ENCODE measurements around the gene PSMA5.
A peak's percentile ranks its signal among the peaks of the same experiment; 100 is the strongest.
"Not testable (repeated sequence)": the region's sequence is repeated elsewhere in the genome, so short reads cannot be mapped to it uniquely, and the experiment has no call there.

The PSMA5 gene

DNA sequence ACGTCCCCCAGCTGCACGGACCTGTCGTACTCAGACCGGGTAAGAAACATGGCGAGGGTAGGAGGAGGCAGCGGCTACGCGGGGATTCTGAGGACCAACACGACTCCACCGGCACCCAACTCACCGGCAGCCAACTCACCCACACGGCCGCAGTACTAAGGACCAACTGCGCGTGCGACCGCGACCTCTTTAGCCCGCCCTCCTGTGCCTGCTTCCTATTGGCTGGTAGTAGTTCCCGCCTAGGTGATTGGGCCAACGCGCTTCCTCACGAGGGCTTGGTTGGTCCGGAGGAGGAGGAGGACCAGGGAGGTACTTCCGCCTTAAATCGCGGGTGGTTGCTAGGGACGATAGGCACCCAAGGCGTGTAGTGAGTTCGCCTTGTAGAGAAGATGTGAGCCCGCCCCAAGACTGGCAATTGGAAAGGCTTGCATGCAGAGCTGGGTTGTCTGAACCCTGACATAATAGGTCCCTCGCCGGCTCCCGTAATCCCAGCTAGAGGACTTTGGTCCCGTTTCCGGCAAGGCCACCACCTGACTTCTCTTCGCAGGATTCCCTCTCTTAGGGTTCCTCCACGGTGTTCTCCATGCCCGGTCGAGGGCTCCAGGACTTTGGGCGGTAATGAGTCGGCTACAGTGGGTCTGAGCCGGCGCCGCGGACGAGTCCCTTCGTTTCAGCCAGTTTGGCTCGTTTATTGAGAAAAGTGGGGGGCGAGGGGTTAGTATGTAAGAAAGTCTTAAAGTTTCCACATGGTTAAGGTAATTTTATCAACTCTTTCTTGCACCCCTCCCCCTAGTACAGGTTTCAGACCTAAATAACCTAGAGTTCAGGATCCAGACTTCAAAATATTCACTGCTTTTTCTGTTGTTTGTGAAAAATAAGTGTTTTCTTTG, at the start of gene PSMA5:
PSMA5 (minus strand) TSS at position 168 of the 890 bp plus-strand sequence; CDS start at position 50, 118 bp downstream.
- peak; percentile 98 for DNase-seq (ENCODE audit: low read depth, low spot score)

- no peak for DNase-seq (ENCODE audit: low read depth, low spot score)
These were observed 49.0 kb upstream of the PSMA5 start for GRCh38 chr1:109475261-109475660.

DNA sequence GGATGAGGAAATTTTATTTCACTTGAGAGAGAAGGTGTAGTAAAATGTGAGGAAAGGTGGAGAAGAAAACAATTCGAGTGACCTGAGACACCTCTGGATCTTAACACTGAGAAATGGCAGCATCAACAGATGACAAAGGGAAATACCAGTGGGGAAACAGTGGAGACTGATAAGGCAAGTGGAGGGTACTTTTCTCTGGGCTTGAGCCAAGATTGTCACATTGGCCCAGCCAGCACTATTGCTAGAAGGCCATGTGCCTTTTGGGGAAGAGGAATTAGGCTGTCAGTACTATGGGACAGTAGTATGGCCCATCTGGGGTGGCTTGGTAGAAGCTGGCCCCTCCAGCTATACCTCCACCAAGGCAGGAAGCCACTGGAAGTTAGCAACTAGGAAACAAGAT, 48.4 kb upstream of the PSMA5 start:
- no peak for DNase-seq (ENCODE audit: low read depth, low spot score)

GRCh38 chr1:109473284-109474057, 47.2 kb upstream of the PSMA5 start:
- not testable (repeated sequence) for DNase-seq (ENCODE audit: low read depth, low spot score)

DNA sequence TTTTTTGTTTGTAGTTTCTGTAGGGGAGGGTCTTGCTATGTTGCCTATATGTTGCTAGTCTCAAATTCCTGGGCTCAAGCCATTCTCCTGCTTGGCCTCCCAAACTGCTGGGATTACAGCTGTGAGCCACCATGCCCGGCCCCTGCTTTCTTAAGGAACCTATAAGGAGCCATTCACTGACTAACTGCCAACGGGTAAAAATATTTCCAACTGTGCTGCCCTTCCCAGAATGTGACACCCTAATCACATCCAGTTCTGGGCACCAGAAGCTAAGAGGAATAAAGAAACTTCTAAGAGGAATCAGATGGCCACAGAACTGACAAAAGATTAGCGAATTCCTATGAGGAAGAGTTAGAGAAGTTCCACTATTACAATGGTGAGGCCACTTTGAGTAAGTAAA, 46.5 kb upstream of the PSMA5 start:
- no peak for DNase-seq (ENCODE audit: low read depth, low spot score)

GRCh38 chr1:109470245-109470644, 44.0 kb upstream of the PSMA5 start:
- no peak for DNase-seq (ENCODE audit: low read depth, low spot score)

DNA sequence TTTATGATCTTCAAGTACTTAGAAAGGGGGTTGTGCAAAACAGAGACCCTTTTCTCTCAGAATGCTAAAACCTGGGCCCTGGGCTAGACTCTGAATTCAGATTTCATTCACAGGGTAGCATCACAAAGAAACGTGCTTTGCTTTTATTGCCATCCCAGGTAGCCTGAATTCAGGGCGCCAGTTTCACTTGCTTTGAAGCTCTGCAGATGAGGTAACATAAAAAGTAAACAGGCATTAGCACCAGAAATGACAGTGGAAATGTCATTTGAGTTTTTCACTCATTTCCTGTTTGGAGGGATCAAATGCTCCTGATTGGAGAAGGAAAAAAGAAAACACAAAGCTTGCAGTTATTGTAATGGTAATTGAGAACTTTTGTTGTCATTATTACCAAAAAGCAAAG, 42.7 kb upstream of the PSMA5 start:
- no peak for DNase-seq (ENCODE audit: low read depth, low spot score)

GRCh38 chr1:109468061-109468460, 41.8 kb upstream of the PSMA5 start:
- DNase-seq (ENCODE audit: low read depth, low spot score): no peak

DNA sequence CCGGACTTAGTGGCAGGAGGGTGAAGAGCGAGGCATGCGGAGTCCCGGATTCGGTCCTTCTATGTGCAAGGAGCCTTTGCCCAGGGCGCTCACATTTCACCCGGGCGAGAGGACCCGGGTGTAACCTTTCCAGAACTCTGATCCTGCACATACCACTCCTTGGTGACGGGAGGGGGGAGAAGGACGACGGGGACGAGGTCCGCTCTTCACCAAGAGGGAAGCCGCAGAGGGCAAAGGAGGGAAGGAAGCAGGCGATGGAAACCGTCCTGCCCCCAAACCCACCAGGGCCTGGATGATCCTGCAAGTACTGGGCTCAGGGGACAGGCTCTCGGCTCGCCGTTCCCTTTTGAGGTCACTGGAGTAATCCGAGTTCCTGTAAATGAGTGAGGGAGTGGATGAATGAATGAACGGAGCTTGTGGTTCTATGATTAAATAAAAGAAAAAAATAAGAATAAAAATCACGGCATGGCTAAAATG, 41.1 kb upstream of the PSMA5 start:
- no peak for DNase-seq (ENCODE audit: low read depth, low spot score)

DNA sequence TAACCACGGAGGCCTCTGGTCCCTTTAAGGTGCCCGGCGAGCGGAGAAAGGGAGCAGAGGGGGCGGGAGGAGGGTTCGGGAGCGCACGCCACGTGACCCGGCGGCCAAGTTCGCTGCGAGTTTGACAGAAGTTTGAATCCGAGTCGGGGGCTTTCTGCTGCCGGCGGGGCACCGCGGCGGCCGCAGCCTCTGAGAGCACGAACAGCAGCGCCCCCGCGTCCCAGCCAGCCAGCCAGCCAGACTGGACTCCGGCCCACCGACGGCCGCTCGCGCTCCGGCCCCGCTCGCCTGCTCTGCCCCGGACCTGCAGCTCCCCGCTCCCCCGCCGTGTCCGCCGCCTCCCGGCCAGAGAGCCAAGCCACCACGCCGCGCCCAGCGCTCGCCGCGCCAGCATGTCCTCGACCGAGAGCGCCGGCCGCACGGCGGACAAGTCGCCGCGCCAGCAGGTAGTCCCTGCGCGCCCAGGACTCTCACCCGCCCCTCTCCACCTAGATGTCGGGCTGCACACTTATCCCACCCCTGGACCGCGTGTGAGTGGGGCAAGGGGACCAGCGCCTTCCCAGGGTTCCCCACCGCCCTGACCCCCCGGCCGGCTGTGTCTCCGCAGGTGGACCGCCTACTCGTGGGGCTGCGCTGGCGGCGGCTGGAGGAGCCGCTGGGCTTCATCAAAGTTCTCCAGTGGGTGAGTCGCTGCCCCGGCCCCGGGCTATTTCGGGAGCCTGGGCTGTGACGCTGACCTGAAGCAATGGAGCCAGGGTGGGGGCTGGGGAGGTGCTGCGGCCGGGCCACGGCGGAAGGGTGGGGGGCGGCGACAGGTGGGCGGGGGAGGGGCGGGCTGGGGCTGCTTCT, 40.4 kb upstream of the PSMA5 start, which contains the start of gene SYPL2:
SYPL2 (plus strand) TSS at position 95 of the 849 bp plus-strand sequence; CDS start at position 393, 298 bp downstream.
- no peak for DNase-seq (ENCODE audit: low read depth, low spot score)

DNA sequence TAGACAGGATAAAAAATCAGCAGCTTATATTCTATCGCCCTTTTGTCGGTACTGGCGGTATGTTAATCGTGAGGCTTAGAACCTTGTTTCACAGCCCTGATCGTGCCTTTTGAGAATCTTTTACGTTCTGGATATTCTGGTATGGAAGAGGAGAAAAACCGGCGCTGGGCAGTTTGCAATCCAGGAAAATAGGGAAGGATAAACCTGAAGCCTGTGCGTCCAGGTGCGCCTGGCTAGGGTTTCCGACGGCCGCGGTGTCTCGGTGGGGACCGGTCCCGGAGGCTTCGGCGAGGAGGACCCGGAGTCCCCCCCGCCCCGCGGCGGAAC, 39.8 kb upstream of the PSMA5 start:
- DNase-seq (ENCODE audit: low read depth, low spot score): no peak

- DNase-seq (ENCODE audit: low read depth, low spot score): no peak
These were observed 31.6 kb upstream of the PSMA5 start for GRCh38 chr1:109457819-109458218.

GRCh38 chr1:109454497-109455133, 28.4 kb upstream of the PSMA5 start:
- no peak for DNase-seq (ENCODE audit: low read depth, low spot score)

- no peak for DNase-seq (ENCODE audit: low read depth, low spot score)
These were observed 21.3 kb upstream of the PSMA5 start for GRCh38 chr1:109447524-109447923.

DNA sequence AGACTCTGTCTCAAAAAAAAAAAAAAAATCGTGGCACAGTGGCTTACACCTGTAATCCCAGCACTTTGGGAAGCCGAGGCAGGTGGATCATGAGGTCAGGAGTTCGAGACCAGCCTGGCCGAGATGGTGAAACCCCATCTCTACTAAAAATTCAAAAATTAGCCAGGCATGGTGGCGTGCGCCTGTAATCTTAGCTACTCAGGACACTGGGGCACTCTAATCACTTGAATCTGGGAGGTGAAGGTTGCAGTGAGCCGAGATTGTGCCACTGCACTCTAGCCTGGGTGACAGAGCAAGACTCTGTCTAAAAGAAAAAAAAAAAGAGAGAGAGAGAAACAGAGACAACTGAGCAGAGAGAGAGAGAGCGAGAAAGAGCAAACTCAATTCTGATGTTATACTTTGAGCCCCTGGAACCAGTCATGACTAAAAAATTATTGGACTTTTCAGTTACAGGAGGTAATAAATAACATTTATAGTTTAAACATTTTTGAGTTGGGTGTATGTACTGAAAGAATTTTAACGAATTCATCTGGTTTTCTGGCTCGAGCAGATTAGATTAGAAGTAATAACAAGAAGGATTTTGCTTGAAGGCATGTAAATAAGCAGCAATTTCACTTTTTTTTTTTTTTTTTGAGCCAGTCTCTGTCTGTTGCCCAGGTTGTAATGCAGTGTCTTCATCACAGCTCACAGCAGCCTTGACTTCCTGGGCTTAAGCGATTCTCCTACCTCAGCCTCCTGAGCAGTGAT, 19.9 kb upstream of the PSMA5 start:
- not testable (repeated sequence) for DNase-seq (ENCODE audit: low read depth, low spot score)

DNA sequence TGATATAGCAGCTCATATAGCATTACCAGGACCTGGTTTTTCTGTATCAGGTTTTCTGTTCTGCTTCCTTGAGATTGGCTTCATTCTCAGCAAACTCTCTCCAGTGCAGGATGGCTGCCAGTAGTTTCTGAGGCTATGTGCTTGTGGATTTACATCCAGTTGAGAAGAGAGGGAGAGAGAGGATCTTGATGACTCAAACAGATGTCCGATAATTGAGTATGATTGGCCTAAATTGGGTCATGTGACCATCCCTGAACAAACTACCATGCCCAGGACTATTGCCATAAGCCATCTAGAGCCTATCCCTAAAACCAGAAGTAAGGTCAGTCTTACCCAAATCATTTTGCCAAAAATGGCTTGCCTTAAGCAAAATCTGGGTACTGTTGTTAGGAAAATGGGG, 18.1 kb upstream of the PSMA5 start:
- no peak for DNase-seq (ENCODE audit: low read depth, low spot score)

DNA sequence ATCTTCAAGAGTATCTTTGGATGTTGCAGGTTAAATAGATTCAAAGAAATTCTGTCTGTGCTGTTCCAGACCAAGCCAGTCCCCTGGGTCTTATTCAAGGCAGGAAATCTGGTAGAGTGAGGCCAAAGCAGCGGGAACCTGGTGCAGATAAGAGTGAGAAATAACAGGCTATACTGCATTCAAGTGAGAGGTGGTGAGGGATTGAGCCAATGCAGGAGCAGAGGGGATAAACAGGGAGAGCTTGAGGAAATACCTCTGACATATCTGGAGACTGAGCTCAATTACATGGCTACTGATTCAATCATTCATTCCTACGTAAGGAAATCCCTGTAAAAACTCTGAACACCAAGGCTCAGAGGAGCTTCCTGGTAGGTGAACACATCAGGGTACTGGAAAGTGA, 17.2 kb upstream of the PSMA5 start:
- DNase-seq (ENCODE audit: low read depth, low spot score): no peak

DNA sequence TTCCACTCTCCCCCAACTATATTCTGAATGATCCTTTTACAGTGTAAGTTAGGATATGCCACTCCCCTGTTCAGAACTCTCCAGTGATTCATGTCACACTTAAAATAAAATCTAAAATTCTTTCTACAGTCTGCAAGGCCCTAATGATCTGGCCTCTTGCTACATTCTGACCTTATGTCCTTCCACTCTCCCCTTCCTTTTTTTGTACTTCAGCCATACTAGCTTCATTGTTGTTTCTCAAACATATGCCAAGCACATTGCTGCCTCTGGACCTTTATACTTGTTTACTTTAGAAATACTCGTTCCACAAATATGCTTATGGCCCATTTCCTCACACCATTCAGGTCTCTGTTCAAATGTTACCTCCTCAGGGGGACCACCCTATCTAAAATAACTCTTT, 14.8 kb upstream of the PSMA5 start:
- DNase-seq (ENCODE audit: low read depth, low spot score): no peak

DNA sequence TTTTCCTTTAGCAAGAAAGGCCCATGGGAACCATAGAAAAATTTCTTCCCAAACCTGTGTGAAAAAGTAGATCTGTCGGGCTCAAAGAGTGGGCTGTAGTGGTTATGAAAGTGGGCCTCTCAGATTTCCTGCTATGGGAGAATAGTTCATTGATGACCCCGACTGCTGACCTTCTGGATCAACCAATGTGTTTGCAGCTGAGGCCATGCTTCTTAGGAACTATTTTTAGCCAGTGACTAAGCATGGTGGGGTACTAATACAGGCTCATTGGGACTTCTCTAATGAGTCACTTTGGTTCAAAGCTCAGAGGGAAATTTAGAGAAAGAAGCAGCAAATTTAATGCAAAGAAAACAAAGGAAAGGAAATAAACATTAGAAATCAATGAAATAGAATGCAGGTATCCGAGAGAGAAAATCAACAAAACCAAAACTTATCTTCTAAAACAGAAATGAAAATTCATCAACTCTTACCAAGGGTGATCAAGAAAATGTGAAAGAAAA, 12.6 kb upstream of the PSMA5 start:
- DNase-seq (ENCODE audit: low read depth, low spot score): no peak

- no peak for DNase-seq (ENCODE audit: low read depth, low spot score)
These were observed 8.2 kb upstream of the PSMA5 start for GRCh38 chr1:109434484-109434883.

Data from iPS DF 19.7 (cell line).